WERI-Rb-1 (cell line): ENCODE data around the gene APP.
A peak's percentile ranks its signal among the peaks of the same experiment; 100 is the strongest.

Experiments used
- DNase-seq: peaks from one replicate; pipeline ENCODE4 v3.0.0-alpha.2; 2020
- H3K27ac ChIP-seq: fragments of 250-450 bp; sonication (Bioruptor Pico); 2 replicates; pipeline ENCODE4 v1.5.1; 2020; ENCODE audit warnings: mild to moderate bottlenecking, moderate library complexity
- H3K27me3 ChIP-seq: fragments of 250-450 bp; sonication (Bioruptor Pico); 2 replicates; pipeline ENCODE4 v1.5.1; 2021; ENCODE audit warnings: mild to moderate bottlenecking, low read depth, moderate library complexity; ENCODE audit not compliant: insufficient read depth, severe bottlenecking
- H3K36me3 ChIP-seq: fragments of 250-450 bp; sonication (Bioruptor Pico); 2 replicates; pipeline ENCODE4 v1.5.1; 2020; ENCODE audit warnings: mild to moderate bottlenecking, moderate library complexity
- H3K4me3 ChIP-seq: 2 replicates; pipeline ENCODE4 v1.5.1; 2011; ENCODE audit warnings: low read depth, mild to moderate bottlenecking, control low read depth, low read length
- H3K9me3 ChIP-seq: fragments of 250-450 bp; sonication (Bioruptor Pico); 2 replicates; pipeline ENCODE4 v1.5.1; 2021; ENCODE audit warnings: mild to moderate bottlenecking, moderate library complexity; ENCODE audit not compliant: severe bottlenecking
- CTCF ChIP-seq: IDR thresholded peaks from 2 replicates; pipeline ENCODE4 v1.5.1; 2011; ENCODE audit warnings: low read depth, mild to moderate bottlenecking, control low read depth, inconsistent platforms, low read length

Gene APP

GRCh38 chr21:26099610-26100219 lies 70.9 kb downstream of the APP start:
- no peak for DNase-seq
- Histone ChIP-seq H3K27ac (peak overlapping the region; percentile 66), H3K36me3 (peaks cover 19% of the 10 kb centered on the region), H3K4me3 (no peak overlapping the region), H3K9me3 (no peaks in the 10 kb centered on the region), H3K27me3 (no peaks in the 10 kb centered on the region)
- no peak for TF ChIP-seq CTCF

- Histone ChIP-seq H3K9me3 (no peaks in the 10 kb centered on the region), H3K4me3 (no peak overlapping the region), H3K36me3 (peaks cover 11% of the 10 kb centered on the region), H3K27me3 (no peaks in the 10 kb centered on the region), H3K27ac (peak overlapping the region; percentile 66)
- no peak for DNase-seq
- no peak for TF ChIP-seq CTCF
Measured at GRCh38 chr21:26098772-26099397, 71.7 kb downstream of the APP start.

DNA sequence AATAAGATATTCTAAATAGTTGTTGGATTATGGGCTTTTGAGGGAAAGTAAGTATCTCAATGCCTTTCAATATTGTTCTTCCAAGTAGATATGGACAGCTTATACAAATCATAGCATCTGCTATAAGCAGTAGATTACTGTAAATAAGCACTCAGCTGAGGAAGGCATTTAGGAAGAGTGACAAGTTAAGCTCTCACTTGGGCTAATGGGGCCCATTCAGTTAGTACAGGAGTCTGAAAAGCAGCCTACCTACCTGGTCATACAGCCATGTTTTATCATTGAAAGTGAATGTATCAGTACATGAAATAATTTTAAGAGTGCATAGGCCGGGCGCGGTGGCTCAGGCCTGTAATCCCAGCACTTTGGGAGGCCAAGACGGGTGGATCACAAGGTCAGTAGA lies 73.1 kb downstream of the APP start:
- H3K27ac ChIP-seq, result peak overlapping the region; percentile 68
- H3K4me3 ChIP-seq, result no peak overlapping the region
- no peaks in the 10 kb centered on the region for H3K27me3 ChIP-seq
- no peaks in the 10 kb centered on the region for H3K9me3 ChIP-seq
- no peak for TF ChIP-seq CTCF
- peak; percentile 81 for DNase-seq
- H3K36me3 ChIP-seq, result no peaks in the 10 kb centered on the region

DNA sequence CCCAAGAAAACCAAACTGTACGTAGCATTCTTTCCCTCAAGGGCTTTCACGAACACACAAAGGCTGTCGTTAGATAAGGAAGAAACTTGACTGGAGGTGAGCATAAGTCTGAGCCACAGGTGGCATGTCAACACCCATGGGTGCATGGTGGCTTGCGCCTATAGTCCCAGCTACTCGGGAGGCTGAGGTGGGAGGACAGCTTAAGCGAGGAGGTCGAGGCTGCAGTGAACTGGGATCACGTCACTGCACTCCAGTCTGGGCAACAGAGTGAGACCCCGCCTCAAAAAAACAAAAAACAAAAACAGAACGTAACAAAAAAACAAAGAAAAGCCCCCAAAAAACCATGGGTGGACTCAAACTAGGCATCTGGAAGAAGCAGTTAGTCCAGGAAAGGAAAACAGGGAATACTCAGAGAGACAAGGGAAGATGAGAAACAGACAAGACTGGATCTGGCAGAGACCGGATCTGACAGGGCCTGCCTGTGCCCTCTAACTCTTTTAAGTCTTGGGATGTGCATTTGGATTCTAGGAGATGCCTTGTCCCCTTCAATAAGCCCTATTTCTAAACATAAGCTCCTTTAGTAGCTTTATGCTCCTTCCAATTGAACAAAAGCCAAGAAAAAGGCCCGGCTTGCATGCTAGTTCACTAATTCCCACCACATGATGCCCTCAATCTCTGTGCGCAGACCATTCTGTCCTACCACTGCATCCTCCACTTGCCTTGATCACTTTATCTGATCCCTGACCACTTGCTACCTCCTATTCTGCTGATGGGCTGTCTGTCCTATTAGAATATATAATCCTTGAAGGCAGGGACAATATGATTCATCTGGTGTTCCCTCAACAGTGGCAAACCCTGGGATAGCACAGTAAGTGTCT lies 73.8 kb downstream of the APP start:
- no peak for TF ChIP-seq CTCF

GRCh38 chr21:26095131-26095530 lies 75.4 kb downstream of the APP start:
- H3K27ac ChIP-seq, result no peak overlapping the region
- H3K9me3 ChIP-seq, result no peaks in the 10 kb centered on the region
- H3K27me3 ChIP-seq, result no peaks in the 10 kb centered on the region
- DNase-seq, result no peak
- H3K4me3 ChIP-seq, result no peak overlapping the region
- H3K36me3 ChIP-seq, result peaks cover under 1% of the 10 kb centered on the region
- no peak for TF ChIP-seq CTCF

More for the DNA sequence above, 73.8 kb downstream of the APP start:
- peak; percentile 93 for DNase-seq
- Histone ChIP-seq H3K36me3 (no peaks in the 10 kb centered on the region), H3K27ac (peak overlapping the region; percentile 68), H3K27me3 (no peaks in the 10 kb centered on the region), H3K4me3 (no peak overlapping the region), H3K9me3 (no peaks in the 10 kb centered on the region)
